PC-3 (cell line): Measurements from ENCODE around the gene CYB5R4. TPM values are rescaled to one million over a fixed set of nuclear protein-coding genes. Genes with fewer than 3 reads are reported as not detected.

Source experiments
- ATAC-seq: fragments of 200-7000 bp; cut with Tn5 transposase; 2 replicates; pipeline ENCODE4 v1.9.1; 2020; ENCODE audit warnings: mild to moderate bottlenecking, moderate library complexity
- BruUV-seq: library from RNA; stranded (reverse); fragments of 400-500 nt; replicated peaks from 2 replicates; lab custom pipeline; 2021; lab: Mats Ljungman, UMichigan
- CTCF ChIA-PET: fragments of 300-600 bp; sonication (Branson Sonifier 250); formaldehyde crosslinking; loops from one replicate; lab custom pipeline; 2022; ENCODE audit warnings: antibody characterized with exemption; lab: Charles Lee
- POLR2A ChIA-PET: fragments of 300-600 bp; sonication (Branson Sonifier 250); formaldehyde crosslinking; loops from one replicate; lab custom pipeline; 2022; ENCODE audit warnings: antibody characterized with exemption; ENCODE audit not compliant: unreplicated experiment; lab: Charles Lee
- DNase-seq: peaks from one replicate; pipeline ENCODE4 v3.0.0-alpha.2; 2015
- H2AFZ ChIP-seq: fragments of 300-600 bp; sonication (generic); 2 replicates; pipeline ENCODE4 v1.6.0; 2016; ENCODE audit warnings: antibody characterized with exemption, low read length
- H3F3A ChIP-seq: fragments of 300-600 bp; sonication (generic); one replicate; pipeline ENCODE4 v1.6.0; 2017; ENCODE audit warnings: antibody characterized with exemption, low read length, control low read depth, mild to moderate bottlenecking; ENCODE audit not compliant: unreplicated experiment
- H3K27ac ChIP-seq: fragments of 300-600 bp; sonication (generic); 2 replicates; pipeline ENCODE4 v1.5.1; 2016; ENCODE audit warnings: mild to moderate bottlenecking, low read length
- H3K27me3 ChIP-seq: fragments of 300-600 bp; sonication (generic); 2 replicates; pipeline ENCODE4 v1.6.1; 2016; ENCODE audit warnings: low read length, mixed read lengths
- H3K36me3 ChIP-seq: fragments of 300-600 bp; sonication (generic); 2 replicates; pipeline ENCODE4 v1.6.1; 2016; ENCODE audit warnings: low read depth, mixed run types, low read length, mixed read lengths
- H3K4me1 ChIP-seq: fragments of 300-600 bp; sonication (generic); 2 replicates; pipeline ENCODE4 v1.5.1; 2016; ENCODE audit warnings: low read length; ENCODE audit not compliant: insufficient read depth
- H3K4me2 ChIP-seq: fragments of 300-600 bp; sonication (generic); 2 replicates; pipeline ENCODE4 v1.6.0; 2016; ENCODE audit warnings: low read length
- H3K4me3 ChIP-seq: fragments of 300-600 bp; sonication (generic); 2 replicates; pipeline ENCODE4 v1.5.1; 2016; ENCODE audit warnings: mild to moderate bottlenecking, low read length, mixed read lengths
- H3K79me2 ChIP-seq: fragments of 300-600 bp; sonication (generic); 2 replicates; pipeline ENCODE4 v1.6.1; 2017; ENCODE audit warnings: low read length, mixed read lengths
- H3K9ac ChIP-seq: fragments of 300-600 bp; sonication (generic); 2 replicates; pipeline ENCODE4 v1.6.0; 2016; ENCODE audit warnings: mild to moderate bottlenecking, low read length
- H3K9me2 ChIP-seq: fragments of 300-600 bp; sonication (generic); replicated peaks from 2 replicates; pipeline ENCODE4 v1.6.1; 2016; ENCODE audit warnings: mixed run types, low read length, mixed read lengths
- H3K9me3 ChIP-seq: fragments of 300-600 bp; sonication (generic); 2 replicates; pipeline ENCODE4 v1.6.1; 2016; ENCODE audit warnings: low read length, mixed read lengths
- H4K20me1 ChIP-seq: fragments of 300-600 bp; sonication (generic); 2 replicates; pipeline ENCODE4 v1.6.1; 2016; ENCODE audit warnings: low read length, mixed read lengths
- CTCF ChIP-seq: fragments of 300-600 bp; sonication (generic); conservative IDR thresholded peaks from 2 replicates; pipeline ENCODE4 v1.5.1; 2017; ENCODE audit warnings: antibody characterized with exemption, low read depth, mild to moderate bottlenecking, low read length
- EZH2 ChIP-seq: fragments of 300-600 bp; sonication (generic); IDR thresholded peaks from one replicate; pipeline ENCODE4 v1.6.1; 2017; ENCODE audit warnings: antibody characterized with exemption, mild to moderate bottlenecking, low read length; ENCODE audit not compliant: unreplicated experiment
- EZH2phosphoT487 ChIP-seq: fragments of 300-600 bp; sonication (generic); IDR thresholded peaks from 2 replicates; pipeline ENCODE4 v1.6.1; 2018; ENCODE audit warnings: mild to moderate bottlenecking, antibody characterized with exemption, low read length, borderline replicate concordance
- intact Hi-C: fragments of 100-400 bp; cut with micrococcal nuclease; formaldehyde crosslinking; loops from 2 replicates; pipeline ENCODE4 v1.9.0; 2023
- total RNA-seq: library from RNA; depleted of rRNA; stranded (reverse); fragments of >200 nt; gene quantifications from 2 replicates; pipeline ENCODE4 v1.2.3, GENCODE V29; 2014

Gene CYB5R4
- total RNA-seq, 1 experiment from 2014 or later, result 5.6 TPM

GRCh38 chr6:83962582-83962981 lies 103.1 kb downstream of the CYB5R4 start:
- Histone ChIP-seq H3K4me2 (no peak overlapping the region), H3K4me1 (no peaks in the 10 kb centered on the region), H3K4me3 (no peak overlapping the region), H3F3A (no peaks in the 10 kb centered on the region), H3K9ac (no peak overlapping the region), H4K20me1 (no peaks in the 10 kb centered on the region), H3K36me3 (no peaks in the 10 kb centered on the region), H3K9me2 (no peaks in the 10 kb centered on the region), H3K27me3 (no peaks in the 10 kb centered on the region), H3K79me2 (no peaks in the 10 kb centered on the region), H3K27ac (no peak overlapping the region), H2AFZ (no peak overlapping the region), H3K9me3 (no peaks in the 10 kb centered on the region)
- TF ChIP-seq EZH2, result no peak
- no peak for TF ChIP-seq EZH2phosphoT487
- no peak for TF ChIP-seq CTCF
- no TSS peak for BruUV-seq
- ChIA-PET POLR2A (no interaction called here), CTCF (no interaction called here)
- DNase-seq, result no peak
- intact Hi-C loops, result no loop called here
- ATAC-seq, result no peak

GRCh38 chr6:83966539-83966938 lies 107.0 kb downstream of the CYB5R4 start:
- Histone ChIP-seq H3K4me3 (no peak overlapping the region), H3K9ac (no peak overlapping the region), H3K4me2 (no peak overlapping the region), H3K36me3 (no peaks in the 10 kb centered on the region), H3K9me3 (no peaks in the 10 kb centered on the region), H2AFZ (no peak overlapping the region), H4K20me1 (no peaks in the 10 kb centered on the region), H3F3A (no peaks in the 10 kb centered on the region), H3K27ac (no peak overlapping the region), H3K4me1 (no peaks in the 10 kb centered on the region), H3K27me3 (no peaks in the 10 kb centered on the region), H3K9me2 (no peaks in the 10 kb centered on the region), H3K79me2 (no peaks in the 10 kb centered on the region)
- POLR2A ChIA-PET, result no interaction called here
- ATAC-seq (no peak), DNase-seq (no peak)
- TF ChIP-seq CTCF (no peak), EZH2 (no peak), EZH2phosphoT487 (no peak)
- intact Hi-C loops, result no loop called here
- BruUV-seq, result no TSS peak
- CTCF ChIA-PET, result no interaction called here

- no TSS peak for BruUV-seq
- CTCF ChIA-PET, result no interaction called here
- no peaks in the 10 kb centered on the region for H3K27me3 ChIP-seq
- no peaks in the 10 kb centered on the region for H3F3A ChIP-seq
- peaks cover 6% of the 10 kb centered on the region; the same call in 1 of the 2 replicates for H3K9me3 ChIP-seq
- POLR2A ChIA-PET, result no interaction called here
- intact Hi-C loops, result no loop called here
- no peaks in the 10 kb centered on the region for H4K20me1 ChIP-seq
- H3K79me2 ChIP-seq, result no peaks in the 10 kb centered on the region
- DNase-seq, result no peak
- no peaks in the 10 kb centered on the region for H3K4me1 ChIP-seq
- no peak for ATAC-seq
- no peak overlapping the region for H3K4me2 ChIP-seq
- no peaks in the 10 kb centered on the region for H3K36me3 ChIP-seq
- no peaks in the 10 kb centered on the region for H3K9me2 ChIP-seq
- H3K4me3 ChIP-seq, result no peak overlapping the region
- no peak overlapping the region for H3K9ac ChIP-seq
- no peak for TF ChIP-seq EZH2phosphoT487
- TF ChIP-seq CTCF, result no peak
- no peak for TF ChIP-seq EZH2
- no peak overlapping the region for H2AFZ ChIP-seq
- H3K27ac ChIP-seq, result no peak overlapping the region
Observed at GRCh38 chr6:83970582-83970981, 111.1 kb downstream of the CYB5R4 start.
